ENCODE results near the gene TRDN.

- no peak for TF ChIP-seq POLR2A (IDR thresholded peaks at IDR 0.05)
- TF ChIP-seq CTCF (IDR thresholded peaks at IDR 0.05), result no peak
These were observed 468.3 kb downstream of the TRDN start for GRCh38 chr6:123168466-123168865.

Measured in body of pancreas (tissue), 4 donors.